Heart left ventricle (tissue), 16 donors: Measurements from ENCODE around the gene COLEC12. TPM values are rescaled to one million over a fixed set of nuclear protein-coding genes. Genes with fewer than 3 reads are reported as not detected.
A peak's percentile ranks its signal among the peaks of the same experiment; 100 is the strongest.

Experiments
- ATAC-seq, 4 donors: fragments of 200-7000 bp; cut with Tn5 transposase; one replicate each; pipeline ENCODE4 v1.9.1; 2020 to 2022; ENCODE audit warnings: moderate library complexity in 4 of 4, mild to moderate bottlenecking in 3 of 4, moderate number of reproducible peaks in 1 of 4
- DNase-seq, 5 donors: peaks; one replicate each; pipeline ENCODE4 v3.0.0-alpha.2; 2020
- H3K27ac ChIP-seq, 12 donors: fragments of 200-600 bp; sonication (generic) in 4 of 12; one replicate each; pipeline versions ENCODE4 v1.5.0 to v1.8.0; 2016 to 2022; ENCODE audit warnings: mild to moderate bottlenecking in 2 of 12
- H3K27me3 ChIP-seq, 9 donors: fragments of 200-600 bp; sonication (generic) in 2 of 9; one replicate each; pipeline versions ENCODE4 v1.5.1 to v1.8.0; 2016 to 2022; ENCODE audit warnings: mild to moderate bottlenecking in 3 of 9
- H3K36me3 ChIP-seq, 9 donors: fragments of 200-600 bp; sonication (generic) in 2 of 9; one replicate each; pipeline versions ENCODE4 v1.5.0 to v1.8.0; 2018 to 2022; ENCODE audit warnings: mild to moderate bottlenecking in 2 of 9
- H3K4me1 ChIP-seq, 12 donors: fragments of 200-600 bp; sonication (generic) in 4 of 12; one replicate each; pipeline versions ENCODE4 v1.5.0 to v1.8.0; 2016 to 2022; ENCODE audit warnings: mild to moderate bottlenecking in 3 of 12
- H3K4me3 ChIP-seq, 12 donors: fragments of 200-600 bp; sonication (generic) in 4 of 12; one replicate each; pipeline versions ENCODE4 v1.5.0 to v1.8.0; 2017 to 2022; ENCODE audit warnings: mild to moderate bottlenecking in 9 of 12, moderate library complexity in 4 of 12
- H3K9me3 ChIP-seq, 12 donors: fragments of 200-600 bp; sonication (generic) in 4 of 12; one replicate each; pipeline versions ENCODE4 v1.5.0 to v1.8.0; 2016 to 2022; ENCODE audit warnings: mild to moderate bottlenecking in 1 of 12
- POLR2A ChIP-seq, 2 donors: fragments of 450-650 bp; IDR thresholded peaks; one replicate each; pipeline ENCODE4 v1.6.1; 2017; ENCODE audit warnings: antibody characterized with exemption in 2 of 2, mild to moderate bottlenecking in 2 of 2, moderate library complexity in 2 of 2
- WGBS, 4 donors: extraction: QIAGEN DNeasy Blood & Tissue Kit in 2 of 4; methylation state at CpG; one replicate each; pipeline versions ENCODE4 v1.1.5 to v1.1.7; 2013 to 2018; 5-methylcytosine and 5-hydroxymethylcytosine counted together
- intact Hi-C, 10 donors: fragments of 100-400 bp; cut with DNase I; formaldehyde crosslinking; loops; one replicate each; pipeline versions ENCODE4 v1.11.1 to v1.14.2; 2022
- polyA plus RNA-seq, 2 donors: library from polyadenylated mRNA; stranded (reverse); fragments of 200-250 nt; gene quantifications; one replicate each; pipeline ENCODE4 v1.2.3, GENCODE V29; 2013
- total RNA-seq, 9 donors: library from RNA; depleted of rRNA in 2 of 9; stranded (reverse); fragments of >200 nt in 2 of 9; fragmentation: NEBNext Ultra II Directional in 3 of 9; extraction: Animal tissue kit (Norgen Biotek cat#: 25700) in 3 of 9; gene quantifications; one replicate each; pipeline versions ENCODE4 v1.1.0 to v1.2.4, GENCODE V29; 2016 to 2023
- TF ChIP-seq, protein P1 (sequence below), 12 donors: fragments of 200-600 bp; sonication (generic) in 4 of 12; IDR thresholded peaks; one replicate each; pipeline versions ENCODE4 v1.5.0 to v1.8.0; 2018 to 2022; ENCODE audit warnings: antibody characterized with exemption in 12 of 12, mild to moderate bottlenecking in 5 of 12
- donor health status: ischemic (EF 13 %, LVEDD 7.1; RV severe dilation, severe dysfunction).
- donor health status: healthy with polysubstance abuse.
- donor health status: DM: no; HTN: yes; CAD: no.
- donor health status: DM: no; HTN: no; CAD: no.
- donor health status: ischemic (EF 25% LVEDD 6.9; RV normal size, moderate dysfunction).
- donor health status: ischemic (EF 25% LVEDD 5.7; RV mildly dilated, moderate dysfunction).
- donor health status: healthy.
- donor health status: DM: yes; HTN: yes; CAD: no.
- donor health status: ischemic (EF 35%, LVEDD 5.7; RV mildly dilated, moderate dysfunction).
- donor health status: nonischemic (EF 11% LVEDD 7.7; RV severe dilation, severe dysfunction).
- donor health status: DM: yes; HTN: yes; CAD: no.
- donor health status: PGD.
- donor health status: ischemic (EF 29% LVEDD 5.4; RV normal size, mild dysfunction).
- donor health status: nonischemic (EF 23%, LVEDD 6.1; RV moderate dilation, normal function).

The COLEC12 gene
- total and polyA plus RNA-seq, 11 donors, result 2.2 to 35.9 (median 7.9) TPM

DNA sequence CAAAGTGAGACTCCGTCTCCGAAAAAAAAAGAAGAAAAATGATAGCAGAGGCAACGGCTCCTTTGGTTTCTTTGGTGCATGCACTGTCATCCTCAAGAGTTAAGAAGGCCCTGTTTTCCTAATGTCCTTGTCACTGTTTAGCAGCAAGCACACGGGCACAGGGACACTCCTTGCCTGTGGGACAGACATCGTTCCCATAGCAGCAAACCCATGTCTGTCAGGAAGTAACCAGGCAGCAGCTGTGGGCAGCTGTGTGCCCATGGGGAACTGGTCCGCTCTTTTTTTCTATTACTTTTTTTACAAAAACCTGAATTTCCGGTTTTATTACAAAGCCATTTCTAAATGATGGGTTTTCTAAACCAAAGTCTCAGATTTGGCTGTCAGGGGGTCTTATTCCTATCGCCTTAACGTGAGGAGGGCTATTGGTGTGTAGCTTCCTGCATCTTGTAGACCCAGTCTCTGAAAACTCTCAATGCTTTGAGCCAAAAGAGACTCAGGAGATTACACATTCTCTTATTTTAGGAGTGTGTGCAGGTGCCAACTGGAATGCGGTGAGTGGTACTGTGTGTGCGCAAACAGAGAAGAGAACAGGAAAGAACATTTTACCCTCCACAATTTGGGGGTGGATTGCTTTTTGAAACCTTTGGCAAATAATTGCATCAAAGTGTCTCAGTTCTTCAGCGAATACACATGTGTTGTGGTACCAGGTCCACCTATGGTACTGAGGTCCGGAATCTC is 109.6 kb downstream of the COLEC12 start:
- H3K36me3 ChIP-seq, result no peaks in the 10 kb centered on the region
- H3K4me3 ChIP-seq, result no peak overlapping the region
- no peaks in the 10 kb centered on the region for H3K9me3 ChIP-seq
- TF ChIP-seq, protein P1, sequence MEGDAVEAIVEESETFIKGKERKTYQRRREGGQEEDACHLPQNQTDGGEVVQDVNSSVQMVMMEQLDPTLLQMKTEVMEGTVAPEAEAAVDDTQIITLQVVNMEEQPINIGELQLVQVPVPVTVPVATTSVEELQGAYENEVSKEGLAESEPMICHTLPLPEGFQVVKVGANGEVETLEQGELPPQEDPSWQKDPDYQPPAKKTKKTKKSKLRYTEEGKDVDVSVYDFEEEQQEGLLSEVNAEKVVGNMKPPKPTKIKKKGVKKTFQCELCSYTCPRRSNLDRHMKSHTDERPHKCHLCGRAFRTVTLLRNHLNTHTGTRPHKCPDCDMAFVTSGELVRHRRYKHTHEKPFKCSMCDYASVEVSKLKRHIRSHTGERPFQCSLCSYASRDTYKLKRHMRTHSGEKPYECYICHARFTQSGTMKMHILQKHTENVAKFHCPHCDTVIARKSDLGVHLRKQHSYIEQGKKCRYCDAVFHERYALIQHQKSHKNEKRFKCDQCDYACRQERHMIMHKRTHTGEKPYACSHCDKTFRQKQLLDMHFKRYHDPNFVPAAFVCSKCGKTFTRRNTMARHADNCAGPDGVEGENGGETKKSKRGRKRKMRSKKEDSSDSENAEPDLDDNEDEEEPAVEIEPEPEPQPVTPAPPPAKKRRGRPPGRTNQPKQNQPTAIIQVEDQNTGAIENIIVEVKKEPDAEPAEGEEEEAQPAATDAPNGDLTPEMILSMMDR (IDR thresholded peaks at IDR 0.05), result no peak
- TF ChIP-seq POLR2A (IDR thresholded peaks at IDR 0.05), result no peak
- peaks cover 0 to 35% (median 11%) of the 10 kb centered on the region in 12 donors for H3K4me1 ChIP-seq
- ATAC-seq, result no peak
- peak in 1 of 5 donors; percentile 53 for DNase-seq
- H3K27me3 ChIP-seq, result no peaks in the 10 kb centered on the region
- intact Hi-C loops, result no loop called here
- 86 to 89% (median 88%) methylated on average over 13 of the region's 13 CpGs for WGBS, 4 donors
- no peak overlapping the region for H3K27ac ChIP-seq

DNA sequence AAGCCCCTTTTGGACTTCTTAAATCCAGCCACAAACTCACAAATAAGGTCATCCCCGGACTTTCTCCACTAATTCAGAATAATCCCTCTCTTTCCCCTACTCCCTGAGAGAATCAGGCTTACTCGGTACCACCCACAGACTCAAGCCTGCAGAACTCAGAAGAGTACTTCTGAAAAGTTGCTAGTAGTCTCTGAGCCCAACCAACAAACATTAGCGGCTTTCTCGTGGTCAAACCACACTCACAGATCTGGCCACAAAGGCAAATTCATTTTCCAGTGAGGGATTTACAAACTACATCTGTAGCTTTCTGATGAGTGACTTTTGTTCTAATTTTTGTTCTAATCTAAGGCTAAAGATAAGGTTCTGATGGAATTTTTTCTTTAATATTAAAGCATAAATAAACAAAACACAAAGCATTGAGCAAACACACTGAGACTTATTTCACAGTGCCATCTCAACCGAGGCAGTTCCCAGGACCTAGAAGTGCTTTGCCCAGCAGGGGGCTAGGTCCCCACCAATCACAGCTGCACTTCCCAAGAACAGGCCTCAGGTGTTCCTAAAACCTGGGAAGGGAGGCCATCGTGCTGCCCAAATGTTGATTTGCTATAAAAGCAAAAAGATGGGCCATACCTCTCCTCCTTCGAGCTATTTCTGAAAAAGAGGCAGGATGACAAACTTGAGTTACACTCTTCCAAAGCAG is 110.7 kb downstream of the COLEC12 start:
- ATAC-seq (no peak), DNase-seq (no peak)
- TF ChIP-seq, protein P1 (IDR thresholded peaks at IDR 0.05), result peak in 1 of 12 donors; percentile 11
- TF ChIP-seq POLR2A (IDR thresholded peaks at IDR 0.05), result no peak
- Histone ChIP-seq H3K36me3 (no peaks in the 10 kb centered on the region), H3K4me3 (no peak overlapping the region), H3K27ac (no peak overlapping the region), H3K9me3 (no peaks in the 10 kb centered on the region), H3K4me1 (peaks cover 0 to 24% (median 2%) of the 10 kb centered on the region in 12 donors), H3K27me3 (no peaks in the 10 kb centered on the region)
- intact Hi-C loops, result no loop called here
- 77 to 80% (median 78%) methylated on average over 7 of the region's 7 CpGs for WGBS, 4 donors

DNA sequence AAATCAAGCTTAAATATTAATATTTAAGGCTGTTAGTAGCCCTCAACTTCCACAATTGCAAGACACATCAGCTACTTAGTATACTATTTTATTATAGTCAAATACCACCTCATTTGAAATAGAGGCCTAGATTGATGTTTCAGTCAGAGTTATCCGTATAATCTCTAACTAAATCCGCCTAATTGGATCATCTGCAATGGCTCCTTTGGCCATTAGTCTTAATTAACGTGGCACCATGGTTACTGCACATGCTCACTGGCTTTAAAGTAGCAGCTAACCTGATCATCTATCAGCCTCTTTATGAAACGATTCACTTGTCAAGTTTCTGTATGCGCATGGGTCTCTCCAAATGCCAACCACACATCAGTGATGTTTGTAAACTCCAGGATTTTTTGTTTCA is 112.3 kb downstream of the COLEC12 start:
- intact Hi-C loops, result no loop called here
- no peak for TF ChIP-seq POLR2A (IDR thresholded peaks at IDR 0.05)
- TF ChIP-seq, protein P1 (IDR thresholded peaks at IDR 0.05), result no peak
- no peaks in the 10 kb centered on the region for H3K9me3 ChIP-seq
- no peak for DNase-seq
- 93 to 96% (median 93%) methylated on average over 5 of the region's 5 CpGs for WGBS, 4 donors
- no peak overlapping the region for H3K4me3 ChIP-seq
- no peak for ATAC-seq
- peaks cover 0 to 9% (median 0%) of the 10 kb centered on the region in 12 donors for H3K4me1 ChIP-seq
- no peak overlapping the region for H3K27ac ChIP-seq
- H3K36me3 ChIP-seq, result no peaks in the 10 kb centered on the region
- no peaks in the 10 kb centered on the region for H3K27me3 ChIP-seq

DNA sequence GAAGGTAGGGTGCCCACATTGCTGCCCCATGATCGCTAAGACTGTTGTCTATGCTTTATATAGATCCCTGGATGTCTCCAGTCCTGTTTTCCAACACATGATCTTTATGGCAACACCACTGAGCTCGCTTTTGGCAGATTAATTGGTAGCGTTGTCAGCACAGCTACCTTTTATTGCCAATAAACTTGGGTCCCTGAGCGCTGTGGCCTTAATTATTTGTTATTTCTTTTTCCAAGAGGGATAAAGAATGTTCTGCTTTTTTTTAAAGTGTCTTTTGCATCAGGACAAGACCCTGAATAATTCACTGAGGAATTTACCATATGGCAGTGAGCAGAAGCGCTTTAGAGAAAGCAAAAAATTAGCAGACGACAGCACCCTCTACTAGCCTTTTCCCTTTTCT is 113.5 kb downstream of the COLEC12 start:
- Histone ChIP-seq H3K27ac (no peak overlapping the region), H3K4me1 (no peaks in the 10 kb centered on the region), H3K36me3 (no peaks in the 10 kb centered on the region), H3K9me3 (no peaks in the 10 kb centered on the region), H3K4me3 (no peak overlapping the region), H3K27me3 (no peaks in the 10 kb centered on the region)
- WGBS, 4 donors, result 91 to 94% (median 92%) methylated on average over 6 of the region's 6 CpGs
- no peak for ATAC-seq
- no peak for DNase-seq
- TF ChIP-seq, protein P1 (IDR thresholded peaks at IDR 0.05), result no peak
- TF ChIP-seq POLR2A (IDR thresholded peaks at IDR 0.05), result no peak
- intact Hi-C loops, result no loop called here
